Astrocyte (in vitro differentiated cells and primary cell): Measurements from ENCODE around the gene LLPH.

Experiments used
- EZH2 ChIP-seq: IDR thresholded peaks from 2 replicates; pipeline ENCODE4 v1.6.1; 2012; ENCODE audit warnings: mild to moderate bottlenecking, low read length, inconsistent platforms; ENCODE audit not compliant: insufficient read depth
- TF ChIP-seq, protein P1 (sequence below): IDR thresholded peaks from 2 replicates; pipeline ENCODE4 v1.5.1; 2011; ENCODE audit warnings: low read depth, mild to moderate bottlenecking, inconsistent platforms, low read length, moderate library complexity; ENCODE audit not compliant: insufficient read depth

DNA sequence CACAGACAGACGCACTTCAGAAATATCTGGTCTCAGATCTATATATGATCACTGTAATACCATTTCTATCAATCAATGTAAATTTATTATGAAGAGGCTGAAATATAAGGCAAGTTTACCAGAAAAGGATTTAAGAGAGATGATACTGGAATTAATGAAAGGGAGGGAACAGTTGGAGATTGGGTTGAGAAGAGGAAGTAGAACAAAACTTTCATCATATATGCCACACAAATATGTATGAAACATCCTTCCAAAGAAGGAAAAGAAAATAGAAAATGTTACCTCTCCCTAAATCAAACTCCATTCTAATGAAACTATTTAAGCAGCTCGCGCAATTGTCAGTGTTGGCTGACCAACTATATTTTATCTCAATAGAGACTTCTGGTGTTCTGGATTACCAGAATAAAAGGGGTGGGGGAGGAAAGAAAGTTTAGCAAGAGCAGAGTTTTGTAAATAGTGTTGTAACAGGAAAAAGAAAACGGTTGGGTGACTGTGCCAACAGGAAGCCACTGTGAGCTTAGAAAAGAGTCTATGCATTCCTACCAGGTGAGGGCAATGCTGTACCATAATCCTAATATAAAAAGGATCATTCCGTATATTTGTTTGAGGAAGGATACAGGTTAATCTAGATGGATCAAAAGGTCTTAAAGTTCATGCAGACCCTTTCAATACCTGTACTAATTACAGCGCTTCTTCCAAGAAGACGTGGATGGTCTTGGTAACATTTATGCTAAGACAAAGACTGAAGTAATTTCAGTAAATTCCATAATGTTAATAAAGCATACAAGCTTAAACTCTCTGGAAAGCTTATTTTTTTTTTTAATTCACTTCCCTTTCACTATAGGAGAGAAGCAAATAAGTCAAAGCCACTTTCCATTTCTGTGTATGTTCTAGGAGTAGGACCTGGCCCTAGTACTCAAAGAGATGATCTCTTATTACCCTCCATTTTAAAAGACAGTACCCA lies 14.5 kb upstream of the LLPH start:
- TF ChIP-seq, protein P1, sequence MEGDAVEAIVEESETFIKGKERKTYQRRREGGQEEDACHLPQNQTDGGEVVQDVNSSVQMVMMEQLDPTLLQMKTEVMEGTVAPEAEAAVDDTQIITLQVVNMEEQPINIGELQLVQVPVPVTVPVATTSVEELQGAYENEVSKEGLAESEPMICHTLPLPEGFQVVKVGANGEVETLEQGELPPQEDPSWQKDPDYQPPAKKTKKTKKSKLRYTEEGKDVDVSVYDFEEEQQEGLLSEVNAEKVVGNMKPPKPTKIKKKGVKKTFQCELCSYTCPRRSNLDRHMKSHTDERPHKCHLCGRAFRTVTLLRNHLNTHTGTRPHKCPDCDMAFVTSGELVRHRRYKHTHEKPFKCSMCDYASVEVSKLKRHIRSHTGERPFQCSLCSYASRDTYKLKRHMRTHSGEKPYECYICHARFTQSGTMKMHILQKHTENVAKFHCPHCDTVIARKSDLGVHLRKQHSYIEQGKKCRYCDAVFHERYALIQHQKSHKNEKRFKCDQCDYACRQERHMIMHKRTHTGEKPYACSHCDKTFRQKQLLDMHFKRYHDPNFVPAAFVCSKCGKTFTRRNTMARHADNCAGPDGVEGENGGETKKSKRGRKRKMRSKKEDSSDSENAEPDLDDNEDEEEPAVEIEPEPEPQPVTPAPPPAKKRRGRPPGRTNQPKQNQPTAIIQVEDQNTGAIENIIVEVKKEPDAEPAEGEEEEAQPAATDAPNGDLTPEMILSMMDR: peak; percentile 73
- no peak for TF ChIP-seq EZH2
